Measurements from ENCODE around the gene ZEB1.

GRCh38 chr10:31468536-31468859 is 149.5 kb downstream of the ZEB1 start:
- TF ChIP-seq, protein P1, sequence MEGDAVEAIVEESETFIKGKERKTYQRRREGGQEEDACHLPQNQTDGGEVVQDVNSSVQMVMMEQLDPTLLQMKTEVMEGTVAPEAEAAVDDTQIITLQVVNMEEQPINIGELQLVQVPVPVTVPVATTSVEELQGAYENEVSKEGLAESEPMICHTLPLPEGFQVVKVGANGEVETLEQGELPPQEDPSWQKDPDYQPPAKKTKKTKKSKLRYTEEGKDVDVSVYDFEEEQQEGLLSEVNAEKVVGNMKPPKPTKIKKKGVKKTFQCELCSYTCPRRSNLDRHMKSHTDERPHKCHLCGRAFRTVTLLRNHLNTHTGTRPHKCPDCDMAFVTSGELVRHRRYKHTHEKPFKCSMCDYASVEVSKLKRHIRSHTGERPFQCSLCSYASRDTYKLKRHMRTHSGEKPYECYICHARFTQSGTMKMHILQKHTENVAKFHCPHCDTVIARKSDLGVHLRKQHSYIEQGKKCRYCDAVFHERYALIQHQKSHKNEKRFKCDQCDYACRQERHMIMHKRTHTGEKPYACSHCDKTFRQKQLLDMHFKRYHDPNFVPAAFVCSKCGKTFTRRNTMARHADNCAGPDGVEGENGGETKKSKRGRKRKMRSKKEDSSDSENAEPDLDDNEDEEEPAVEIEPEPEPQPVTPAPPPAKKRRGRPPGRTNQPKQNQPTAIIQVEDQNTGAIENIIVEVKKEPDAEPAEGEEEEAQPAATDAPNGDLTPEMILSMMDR (IDR thresholded peaks at IDR 0.05): no peak
- no peak for TF ChIP-seq POLR2A (IDR thresholded peaks at IDR 0.05)
